Measurements from ENCODE around the gene LMNTD2.

The LMNTD2 gene

GRCh38 chr11:540583-541432 lies 19.7 kb downstream of the LMNTD2 start:
- Histone ChIP-seq H3K9me3 (ENCODE audit: control insufficient read depth, low read length) (no peaks in the 10 kb centered on the region), H3K27me3 (ENCODE audit: control insufficient read depth, insufficient read depth, low read length, poor library complexity, severe bottlenecking) (peaks cover 30% of the 10 kb centered on the region), H3K4me1 (ENCODE audit: control insufficient read depth, insufficient read depth, low read length) (peaks cover 21% of the 10 kb centered on the region), H3K4me3 (ENCODE audit: insufficient read depth, low read depth, low read length) (no peak overlapping the region), H3K36me3 (ENCODE audit: control insufficient read depth, insufficient read depth, low read length) (no peaks in the 10 kb centered on the region), H3K27ac (ENCODE audit: insufficient read depth, low read depth, low read length, poor library complexity, severe bottlenecking) (no peak overlapping the region)
- 82 to 83% methylated on average over 23 of the region's 23 CpGs for WGBS, 2 experiments

GRCh38 chr11:539971-540481 lies 20.5 kb downstream of the LMNTD2 start:
- Histone ChIP-seq H3K4me3 (ENCODE audit: insufficient read depth, low read depth, low read length) (no peak overlapping the region), H3K4me1 (ENCODE audit: control insufficient read depth, insufficient read depth, low read length) (peaks cover 21% of the 10 kb centered on the region), H3K27me3 (ENCODE audit: control insufficient read depth, insufficient read depth, low read length, poor library complexity, severe bottlenecking) (peaks cover 30% of the 10 kb centered on the region), H3K9me3 (ENCODE audit: control insufficient read depth, low read length) (no peaks in the 10 kb centered on the region), H3K36me3 (ENCODE audit: control insufficient read depth, insufficient read depth, low read length) (no peaks in the 10 kb centered on the region), H3K27ac (ENCODE audit: insufficient read depth, low read depth, low read length, poor library complexity, severe bottlenecking) (no peak overlapping the region)
- 87 to 88% methylated on average over 8 of the region's 8 CpGs for WGBS, 2 experiments

GRCh38 chr11:538431-539051 lies 22.0 kb downstream of the LMNTD2 start:
- H3K4me3 ChIP-seq (ENCODE audit: insufficient read depth, low read depth, low read length): no peak overlapping the region
- peaks cover 30% of the 10 kb centered on the region for H3K27me3 ChIP-seq (ENCODE audit: control insufficient read depth, insufficient read depth, low read length, poor library complexity, severe bottlenecking)
- H3K36me3 ChIP-seq (ENCODE audit: control insufficient read depth, insufficient read depth, low read length): peaks cover 4% of the 10 kb centered on the region
- no peak overlapping the region for H3K27ac ChIP-seq (ENCODE audit: insufficient read depth, low read depth, low read length, poor library complexity, severe bottlenecking)
- WGBS, 2 experiments: 94 to 95% methylated on average over 20 of the region's 20 CpGs
- peaks cover 23% of the 10 kb centered on the region for H3K4me1 ChIP-seq (ENCODE audit: control insufficient read depth, insufficient read depth, low read length)
- H3K9me3 ChIP-seq (ENCODE audit: control insufficient read depth, low read length): no peaks in the 10 kb centered on the region

DNA sequence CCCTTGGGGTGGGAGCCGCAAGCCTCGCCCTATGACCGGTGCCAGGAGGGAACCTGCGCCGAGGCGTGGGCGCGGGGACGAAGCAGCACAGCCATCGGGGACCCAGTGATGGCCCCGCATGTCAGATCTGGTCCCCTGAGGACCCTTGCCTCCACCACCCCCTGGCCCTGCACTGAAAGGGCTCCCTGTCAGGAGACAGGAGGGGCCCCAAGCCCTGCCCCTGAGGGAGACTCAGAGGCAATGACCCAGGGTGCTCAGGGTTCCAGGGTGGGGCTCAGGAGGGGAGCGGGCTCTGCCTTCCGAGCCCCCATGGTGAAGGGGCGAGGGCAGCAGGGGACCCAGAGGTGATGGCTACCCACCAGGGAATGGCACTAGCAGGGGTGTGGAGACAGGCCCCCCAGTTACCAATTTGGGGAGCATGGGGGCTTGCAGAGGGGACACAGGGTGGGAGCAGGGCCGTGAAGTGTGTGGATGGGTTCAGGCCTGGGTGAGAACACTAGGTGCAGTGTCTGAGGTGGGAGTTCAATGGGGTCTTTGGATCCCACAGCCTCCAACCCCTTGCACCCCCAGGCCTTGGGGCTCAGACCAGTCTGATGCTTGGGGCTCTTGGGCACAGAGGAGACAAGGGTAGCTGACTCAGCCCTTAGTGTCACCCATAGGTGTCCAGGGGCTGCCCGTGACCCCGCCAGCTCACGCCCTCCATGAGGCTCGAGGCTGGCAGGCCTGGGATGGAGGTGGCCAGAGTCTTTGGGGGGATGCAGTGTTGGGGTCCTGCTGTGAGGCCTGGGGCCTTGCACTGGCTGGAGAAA lies 22.7 kb downstream of the LMNTD2 start:
- H3K4me1 ChIP-seq (ENCODE audit: control insufficient read depth, insufficient read depth, low read length): peaks cover 23% of the 10 kb centered on the region
- H3K4me3 ChIP-seq (ENCODE audit: insufficient read depth, low read depth, low read length): peak overlapping the region; percentile 24
- WGBS, 2 experiments: 48 to 51% methylated on average over 19 of the region's 19 CpGs
- no peaks in the 10 kb centered on the region for H3K9me3 ChIP-seq (ENCODE audit: control insufficient read depth, low read length)
- no peak overlapping the region for H3K27ac ChIP-seq (ENCODE audit: insufficient read depth, low read depth, low read length, poor library complexity, severe bottlenecking)
- H3K27me3 ChIP-seq (ENCODE audit: control insufficient read depth, insufficient read depth, low read length, poor library complexity, severe bottlenecking): peaks cover 30% of the 10 kb centered on the region
- H3K36me3 ChIP-seq (ENCODE audit: control insufficient read depth, insufficient read depth, low read length): peaks cover 8% of the 10 kb centered on the region

DNA sequence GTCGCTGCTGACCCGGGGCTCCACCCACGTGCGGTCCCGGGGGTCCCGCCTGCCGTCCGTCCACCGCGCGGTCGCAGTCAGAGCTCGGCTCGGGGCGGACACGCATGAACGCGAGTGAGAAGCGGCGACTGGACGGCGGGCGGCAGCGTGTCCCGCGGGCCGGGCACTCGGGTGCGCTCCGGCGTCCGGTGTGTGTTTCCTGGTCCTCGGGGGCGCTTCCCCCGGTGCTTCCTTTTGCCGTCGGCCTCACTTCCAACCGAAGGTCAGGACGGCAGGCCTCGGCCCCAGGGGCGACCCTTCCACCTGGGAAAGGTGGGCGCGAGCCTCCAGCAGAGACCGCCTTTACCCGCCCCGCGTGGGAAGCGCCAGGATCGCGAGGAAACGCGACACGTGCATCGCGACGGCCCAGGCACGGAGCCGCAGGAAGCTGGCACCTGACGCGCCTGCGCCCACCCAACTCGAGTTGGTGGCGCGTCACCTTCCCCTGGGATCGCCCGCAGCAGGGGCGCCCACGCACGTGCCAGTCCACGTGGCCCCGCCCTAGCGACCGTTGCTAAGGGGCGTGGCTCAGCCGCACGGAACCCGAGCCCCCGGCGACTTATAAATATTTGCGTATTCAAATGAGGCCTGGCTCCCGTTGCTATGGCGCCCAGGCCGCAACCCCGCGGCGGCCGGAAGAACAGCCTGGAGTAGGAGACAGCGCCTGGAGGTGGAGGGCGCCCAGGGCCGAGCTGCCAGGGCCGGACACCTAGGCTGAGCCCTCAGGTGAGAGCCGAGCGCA lies 23.5 kb downstream of the LMNTD2 start, which contains the start of gene LRRC56:
TSS of gene LRRC56 (plus strand) at position 687 of the 781 bp plus-strand sequence. CDS start 3,158 bp downstream, outside the sequence.
- no peaks in the 10 kb centered on the region for H3K9me3 ChIP-seq (ENCODE audit: control insufficient read depth, low read length)
- 6 to 7% methylated on average over 93 of the region's 93 CpGs for WGBS, 2 experiments
- H3K27me3 ChIP-seq (ENCODE audit: control insufficient read depth, insufficient read depth, low read length, poor library complexity, severe bottlenecking): peaks cover 30% of the 10 kb centered on the region
- no peak within 1 kb of the TSS for H3K27ac ChIP-seq (ENCODE audit: insufficient read depth, low read depth, low read length, poor library complexity, severe bottlenecking)
- H3K36me3 ChIP-seq (ENCODE audit: control insufficient read depth, insufficient read depth, low read length): peaks cover 16% of the 10 kb centered on the region
- peaks cover 23% of the 10 kb centered on the region for H3K4me1 ChIP-seq (ENCODE audit: control insufficient read depth, insufficient read depth, low read length)
- H3K4me3 ChIP-seq (ENCODE audit: insufficient read depth, low read depth, low read length): peak within 1 kb of the TSS; percentile 24

- Histone ChIP-seq H3K4me1 (ENCODE audit: control insufficient read depth, insufficient read depth, low read length) (peaks cover 19% of the 10 kb centered on the region), H3K36me3 (ENCODE audit: control insufficient read depth, insufficient read depth, low read length) (peaks cover 22% of the 10 kb centered on the region), H3K27ac (ENCODE audit: insufficient read depth, low read depth, low read length, poor library complexity, severe bottlenecking) (no peak within 1 kb of the TSS), H3K27me3 (ENCODE audit: control insufficient read depth, insufficient read depth, low read length, poor library complexity, severe bottlenecking) (peaks cover 30% of the 10 kb centered on the region), H3K4me3 (ENCODE audit: insufficient read depth, low read depth, low read length) (peak within 1 kb of the TSS; percentile 82), H3K9me3 (ENCODE audit: control insufficient read depth, low read length) (no peaks in the 10 kb centered on the region)
- WGBS, 2 experiments: 1 to 2% methylated on average over 97 of the region's 97 CpGs
These were observed 24.8 kb downstream of the LMNTD2 start, which contains the start of gene HRAS for GRCh38 chr11:535519-536454. HRAS (minus strand) TSS chr11:535576.

DNA sequence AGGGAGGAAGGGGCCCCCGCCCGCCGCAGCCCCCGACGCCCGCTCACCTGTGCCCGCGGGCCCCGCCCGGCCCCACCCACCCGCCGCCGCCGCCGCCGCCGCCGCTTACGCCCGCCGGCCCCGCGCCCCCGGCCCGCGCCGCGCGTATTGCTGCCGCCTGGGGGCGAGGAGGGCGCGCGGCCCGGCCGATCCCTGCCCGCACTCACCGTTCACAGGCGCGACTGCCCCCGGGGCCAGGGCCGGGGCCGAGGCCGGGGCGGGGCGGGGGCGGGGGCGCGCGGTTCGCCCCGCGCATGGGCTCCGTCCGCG lies 25.4 kb downstream of the LMNTD2 start:
- H3K27ac ChIP-seq (ENCODE audit: insufficient read depth, low read depth, low read length, poor library complexity, severe bottlenecking): no peak overlapping the region
- H3K27me3 ChIP-seq (ENCODE audit: control insufficient read depth, insufficient read depth, low read length, poor library complexity, severe bottlenecking): peaks cover 30% of the 10 kb centered on the region
- peak overlapping the region; percentile 82 for H3K4me3 ChIP-seq (ENCODE audit: insufficient read depth, low read depth, low read length)
- H3K36me3 ChIP-seq (ENCODE audit: control insufficient read depth, insufficient read depth, low read length): peaks cover 22% of the 10 kb centered on the region
- H3K9me3 ChIP-seq (ENCODE audit: control insufficient read depth, low read length): no peaks in the 10 kb centered on the region
- peaks cover 15% of the 10 kb centered on the region for H3K4me1 ChIP-seq (ENCODE audit: control insufficient read depth, insufficient read depth, low read length)
- WGBS, 2 experiments: 0 to 1% methylated on average over 56 of the region's 56 CpGs

DNA sequence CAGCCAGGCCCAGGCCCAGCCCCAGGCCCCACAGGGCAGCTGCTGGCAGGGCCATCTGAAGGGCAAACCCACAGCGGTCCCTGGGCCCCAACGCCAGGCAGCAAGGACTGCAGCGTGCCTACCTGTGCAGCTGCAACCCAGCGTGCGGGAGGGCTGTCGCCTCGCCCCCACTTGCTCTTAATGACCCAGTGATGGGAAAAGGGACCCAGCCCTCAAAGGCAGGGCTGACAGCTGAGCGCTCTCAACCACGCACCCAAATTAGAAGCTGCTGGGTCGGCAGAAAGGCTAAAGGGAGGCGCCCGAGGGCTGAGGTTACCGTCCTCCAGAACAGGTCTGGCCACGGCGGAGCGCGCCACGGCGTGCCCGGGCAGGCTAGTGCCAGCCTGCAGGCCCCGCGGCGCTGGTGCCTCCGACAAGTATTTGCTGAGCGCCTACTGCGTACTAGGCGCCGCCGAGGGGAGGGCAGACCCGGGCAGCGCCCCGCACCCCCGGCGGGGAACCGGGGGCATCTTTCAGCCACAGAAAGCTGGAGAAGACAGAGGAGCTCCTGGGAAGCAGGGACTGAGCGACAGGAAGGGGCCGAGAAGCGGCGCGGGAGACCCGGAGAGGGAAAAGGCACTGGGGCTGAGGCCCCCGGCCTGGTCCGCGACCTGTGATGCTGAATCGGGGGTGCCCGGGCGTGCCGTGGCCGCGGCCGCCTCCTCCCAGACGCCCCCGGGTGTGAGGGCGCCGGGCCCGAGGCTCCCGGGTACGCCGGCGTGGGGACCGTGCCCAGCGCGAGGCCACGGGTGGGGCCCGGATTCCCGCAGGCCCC lies 25.9 kb downstream of the LMNTD2 start:
- WGBS, 2 experiments: 14 to 15% methylated on average over 66 of the region's 66 CpGs
- no peak overlapping the region for H3K27ac ChIP-seq (ENCODE audit: insufficient read depth, low read depth, low read length, poor library complexity, severe bottlenecking)
- H3K4me1 ChIP-seq (ENCODE audit: control insufficient read depth, insufficient read depth, low read length): peaks cover 15% of the 10 kb centered on the region
- H3K4me3 ChIP-seq (ENCODE audit: insufficient read depth, low read depth, low read length): peak overlapping the region; percentile 82
- no peaks in the 10 kb centered on the region for H3K9me3 ChIP-seq (ENCODE audit: control insufficient read depth, low read length)
- peaks cover 30% of the 10 kb centered on the region for H3K27me3 ChIP-seq (ENCODE audit: control insufficient read depth, insufficient read depth, low read length, poor library complexity, severe bottlenecking)
- peaks cover 22% of the 10 kb centered on the region for H3K36me3 ChIP-seq (ENCODE audit: control insufficient read depth, insufficient read depth, low read length)
